Ramos (cell line): ENCODE data around the gene CNOT3.

Experiments used
- in situ Hi-C: fragments of 300-500 bp; cut with MboI; formaldehyde crosslinking; loops from one replicate; pipeline ENCODE4 v1.14.3; 2022; ENCODE audit warnings: low sequenced_read_pairs; ENCODE audit not compliant: unreplicated experiment

Gene CNOT3

GRCh38 chr19:54115109-54116063 is 22.2 kb upstream of the CNOT3 start, which contains the start of the genes PRPF31 and TFPT:
Gene PRPF31 (plus strand): TSS chr19:54115754. CDS start chr19:54118279, 2,525 bp downstream.
Gene TFPT (minus strand): TSS chr19:54115657. CDS start chr19:54115269, 388 bp downstream.
- in situ Hi-C loops = no loop called here

GRCh38 chr19:54121259-54121658 is 16.3 kb upstream of the CNOT3 start:
- in situ Hi-C loops = no loop called here

GRCh38 chr19:54123682-54124081 is 13.9 kb upstream of the CNOT3 start:
- in situ Hi-C loops = no loop called here

- in situ Hi-C loops = no loop called here
Observed at GRCh38 chr19:54124393-54124792, 13.2 kb upstream of the CNOT3 start.

- in situ Hi-C loops = no loop called here
Observed at GRCh38 chr19:54125713-54126112, 11.8 kb upstream of the CNOT3 start.

- in situ Hi-C loops = no loop called here
Observed at GRCh38 chr19:54127688-54128440, 9.7 kb upstream of the CNOT3 start.

GRCh38 chr19:54128441-54128725 is 9.2 kb upstream of the CNOT3 start:
- in situ Hi-C loops = no loop called here

GRCh38 chr19:54128796-54129616 is 8.6 kb upstream of the CNOT3 start:
- in situ Hi-C loops = no loop called here

GRCh38 chr19:54129617-54129996 is 8.0 kb upstream of the CNOT3 start:
- in situ Hi-C loops = no loop called here

- in situ Hi-C loops = no loop called here
Observed at GRCh38 chr19:54133312-54133956, 4.1 kb upstream of the CNOT3 start.

GRCh38 chr19:54133957-54134590 is 3.5 kb upstream of the CNOT3 start:
- in situ Hi-C loops = no loop called here

GRCh38 chr19:54136086-54136863 is 1.3 kb upstream of the CNOT3 start:
- in situ Hi-C loops = no loop called here

GRCh38 chr19:54136864-54137698 is 481 bp upstream of the CNOT3 start:
- in situ Hi-C loops = no loop called here

GRCh38 chr19:54138489-54139256 is 1.1 kb downstream of the CNOT3 start:
- in situ Hi-C loops = no loop called here

- in situ Hi-C loops = no loop called here
Observed at GRCh38 chr19:54141356-54141755, 3.8 kb downstream of the CNOT3 start.

- in situ Hi-C loops = no loop called here
Observed at GRCh38 chr19:54142166-54142780, 4.7 kb downstream of the CNOT3 start.
